Measurements from ENCODE around the gene SLC2A13. TPM values are rescaled to one million over a fixed set of nuclear protein-coding genes. Genes with fewer than 3 reads are reported as not detected.

SLC2A13 gene
- total and polyA plus RNA-seq, 2 donors from 2014 or later, result 3.9 to 18.6 TPM

GRCh38 chr12:39846971-39847650, 258.8 kb downstream of the SLC2A13 start:
- FAIRE-seq (no peak), DNase-seq (peak in 2 of 5 donors; percentile 6)
- Histone ChIP-seq H3K9ac (ENCODE audit: low read length in 3 of 3) (no peak overlapping the region), H3K36me3 (ENCODE audit: control insufficient read depth in 2 of 3, insufficient read depth in 3 of 3, low read length in 3 of 3) (no peaks in the 10 kb centered on the region), H3K4me1 (ENCODE audit: control insufficient read depth in 2 of 3, insufficient read depth in 2 of 3, low read depth in 1 of 3, low read length in 3 of 3) (peaks cover 0 to 2% (median 0%) of the 10 kb centered on the region in 3 donors), H3K9me3 (ENCODE audit: control insufficient read depth in 2 of 3, insufficient read depth in 1 of 3, low read length in 3 of 3) (no peaks in the 10 kb centered on the region), H3K27me3 (ENCODE audit: control insufficient read depth, insufficient read depth, low read length) (no peaks in the 10 kb centered on the region), H3K27ac (ENCODE audit: low read depth in 2 of 2, low read length in 2 of 2) (no peak overlapping the region), H3K4me3 (ENCODE audit: low read length in 3 of 3) (no peak overlapping the region)
- TF ChIP-seq CTCF (IDR thresholded peaks at IDR 0.05; ENCODE audit: borderline replicate concordance, extremely low read depth, insufficient read depth), result no peak
- intact Hi-C loops (cut with DNase I), result no loop called here

DNA sequence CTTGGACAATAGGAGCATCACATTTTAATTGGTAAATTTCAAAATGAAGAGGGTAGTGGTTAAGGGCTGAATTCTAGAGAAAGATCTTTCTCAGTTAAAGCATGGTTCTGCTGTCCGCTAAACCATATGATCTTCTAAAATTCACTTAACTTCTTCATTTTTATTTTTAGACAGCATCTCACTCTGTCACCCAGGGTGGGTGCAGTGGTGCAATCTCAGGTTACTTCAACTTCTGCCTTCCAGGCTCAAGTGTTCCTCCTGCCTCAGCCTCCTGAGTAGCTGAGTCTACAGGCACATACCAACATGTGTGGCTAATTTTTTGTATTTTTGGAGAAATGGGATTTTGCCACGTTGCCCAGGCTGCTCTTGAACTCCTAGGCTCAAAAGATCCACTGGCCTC, 259.6 kb downstream of the SLC2A13 start:
- Histone ChIP-seq H3K36me3 (ENCODE audit: control insufficient read depth in 2 of 3, insufficient read depth in 3 of 3, low read length in 3 of 3) (no peaks in the 10 kb centered on the region), H3K9ac (ENCODE audit: low read length in 3 of 3) (no peak overlapping the region), H3K4me1 (ENCODE audit: control insufficient read depth in 2 of 3, insufficient read depth in 2 of 3, low read depth in 1 of 3, low read length in 3 of 3) (peaks cover 0 to 2% (median 0%) of the 10 kb centered on the region in 3 donors), H3K27ac (ENCODE audit: low read depth in 2 of 2, low read length in 2 of 2) (no peak overlapping the region), H3K27me3 (ENCODE audit: control insufficient read depth, insufficient read depth, low read length) (no peaks in the 10 kb centered on the region), H3K4me3 (ENCODE audit: low read length in 3 of 3) (no peak overlapping the region), H3K9me3 (ENCODE audit: control insufficient read depth in 2 of 3, insufficient read depth in 1 of 3, low read length in 3 of 3) (no peaks in the 10 kb centered on the region)
- TF ChIP-seq CTCF (IDR thresholded peaks at IDR 0.05; ENCODE audit: borderline replicate concordance, extremely low read depth, insufficient read depth), result no peak
- no peak for FAIRE-seq
- intact Hi-C loops (cut with DNase I), result no loop called here
- DNase-seq, result no peak

DNA sequence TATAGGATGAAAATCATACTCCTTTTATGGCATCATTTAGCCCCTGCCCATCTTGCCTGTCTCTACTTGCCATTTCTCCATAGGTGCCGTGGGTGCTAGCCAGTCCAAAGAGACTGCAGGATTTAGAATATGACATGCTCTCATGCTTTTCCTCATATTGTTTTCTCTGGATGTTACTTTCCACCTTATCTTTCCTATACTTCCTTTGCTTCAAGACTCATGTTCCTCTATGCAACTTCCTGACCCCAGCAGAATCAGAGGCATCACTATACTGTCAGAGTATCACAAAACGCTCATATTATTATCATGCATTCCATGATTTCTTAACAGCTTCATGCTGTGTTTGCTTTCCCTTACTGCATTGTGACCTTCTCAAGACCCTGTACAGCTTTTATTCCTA, 265.5 kb downstream of the SLC2A13 start:
- H3K9ac ChIP-seq (ENCODE audit: low read length in 3 of 3), result no peak overlapping the region
- no peaks in the 10 kb centered on the region for H3K9me3 ChIP-seq (ENCODE audit: control insufficient read depth in 2 of 3, insufficient read depth in 1 of 3, low read length in 3 of 3)
- H3K4me3 ChIP-seq (ENCODE audit: low read length in 3 of 3), result no peak overlapping the region
- H3K4me1 ChIP-seq (ENCODE audit: control insufficient read depth in 2 of 3, insufficient read depth in 2 of 3, low read depth in 1 of 3, low read length in 3 of 3), result no peaks in the 10 kb centered on the region
- FAIRE-seq (no peak), DNase-seq (no peak)
- no peak overlapping the region for H3K27ac ChIP-seq (ENCODE audit: low read depth in 2 of 2, low read length in 2 of 2)
- H3K27me3 ChIP-seq (ENCODE audit: control insufficient read depth, insufficient read depth, low read length), result no peaks in the 10 kb centered on the region
- intact Hi-C loops (cut with DNase I), result no loop called here
- no peak for TF ChIP-seq CTCF (IDR thresholded peaks at IDR 0.05; ENCODE audit: borderline replicate concordance, extremely low read depth, insufficient read depth)
- H3K36me3 ChIP-seq (ENCODE audit: control insufficient read depth in 2 of 3, insufficient read depth in 3 of 3, low read length in 3 of 3), result no peaks in the 10 kb centered on the region

DNA sequence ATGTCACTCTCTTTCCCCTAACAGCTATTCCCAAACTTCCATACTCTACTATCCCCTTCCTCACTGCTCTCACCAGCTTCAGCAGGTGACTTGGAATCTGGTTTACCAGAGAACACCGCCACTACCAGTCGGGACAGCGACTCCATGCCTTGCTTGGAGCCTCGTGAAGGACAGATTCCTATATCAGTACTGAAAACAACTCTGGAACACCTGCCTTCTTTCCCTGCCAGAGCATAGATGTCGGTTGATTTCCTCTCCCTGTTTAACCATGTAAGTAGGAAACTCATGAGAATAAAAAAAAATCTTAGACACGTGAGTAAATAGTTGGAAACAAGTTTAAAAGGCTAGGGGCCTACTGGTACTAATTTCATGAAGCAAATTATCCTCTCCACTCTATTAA, 266.8 kb downstream of the SLC2A13 start:
- Histone ChIP-seq H3K27ac (ENCODE audit: low read depth in 2 of 2, low read length in 2 of 2) (no peak overlapping the region), H3K36me3 (ENCODE audit: control insufficient read depth in 2 of 3, insufficient read depth in 3 of 3, low read length in 3 of 3) (no peaks in the 10 kb centered on the region), H3K9me3 (ENCODE audit: control insufficient read depth in 2 of 3, insufficient read depth in 1 of 3, low read length in 3 of 3) (no peaks in the 10 kb centered on the region), H3K4me1 (ENCODE audit: control insufficient read depth in 2 of 3, insufficient read depth in 2 of 3, low read depth in 1 of 3, low read length in 3 of 3) (no peaks in the 10 kb centered on the region), H3K4me3 (ENCODE audit: low read length in 3 of 3) (no peak overlapping the region), H3K27me3 (ENCODE audit: control insufficient read depth, insufficient read depth, low read length) (no peaks in the 10 kb centered on the region), H3K9ac (ENCODE audit: low read length in 3 of 3) (no peak overlapping the region)
- peak in 2 of 5 donors; percentile 5 to 8 for DNase-seq
- intact Hi-C loops (cut with DNase I), result no loop called here
- no peak for TF ChIP-seq CTCF (IDR thresholded peaks at IDR 0.05; ENCODE audit: borderline replicate concordance, extremely low read depth, insufficient read depth)
- no peak for FAIRE-seq
